Liver (tissue), 9 donors: Measurements from ENCODE around the gene GATA5. TPM values are rescaled to one million over a fixed set of nuclear protein-coding genes. Genes with fewer than 3 reads are reported as not detected.

Source experiments
- DNase-seq: peaks from one replicate; pipeline ENCODE4 v3.0.0-alpha.2; 2017; ENCODE audit warnings: low spot score
- H3K27ac ChIP-seq, 2 donors: one replicate each; pipeline ENCODE4 v1.7.0; 2013; ENCODE audit warnings: inconsistent platforms in 2 of 2, low read length in 2 of 2, control low read depth in 1 of 2, low read depth in 1 of 2, mild to moderate bottlenecking in 1 of 2
- H3K27me3 ChIP-seq, 4 donors: one replicate each; pipeline versions ENCODE4 v1.6.1 to v1.7.0; 2013; ENCODE audit warnings: low read length in 3 of 4, inconsistent platforms in 1 of 4, mild to moderate bottlenecking in 1 of 4, moderate library complexity in 1 of 4; ENCODE audit not compliant: control insufficient read depth in 4 of 4, insufficient read depth in 4 of 4
- H3K36me3 ChIP-seq, 4 donors: one replicate each; pipeline versions ENCODE4 v1.6.1 to v1.7.0; 2013; ENCODE audit warnings: low read length in 3 of 4, mild to moderate bottlenecking in 3 of 4, low read depth in 1 of 4, moderate library complexity in 1 of 4; ENCODE audit not compliant: control insufficient read depth in 4 of 4, insufficient read depth in 3 of 4
- H3K4me1 ChIP-seq, 4 donors: one replicate each; pipeline versions ENCODE4 v1.6.1 to v1.7.0; 2013; ENCODE audit warnings: low read length in 3 of 4, mild to moderate bottlenecking in 3 of 4, moderate library complexity in 1 of 4; ENCODE audit not compliant: control insufficient read depth in 4 of 4, insufficient read depth in 4 of 4
- H3K4me3 ChIP-seq, 3 donors: one replicate each; pipeline versions ENCODE4 v1.6.1 to v1.7.0; 2013; ENCODE audit warnings: low read length in 3 of 3, control low read depth in 1 of 3, low read depth in 1 of 3, mild to moderate bottlenecking in 1 of 3
- H3K9ac ChIP-seq, 2 donors: one replicate each; pipeline ENCODE4 v1.7.0; 2013; ENCODE audit warnings: low read length in 2 of 2, mild to moderate bottlenecking in 2 of 2, moderate library complexity in 2 of 2, control low read depth in 1 of 2, low read depth in 1 of 2
- H3K9me3 ChIP-seq, 4 donors: one replicate each; pipeline versions ENCODE4 v1.6.1 to v1.7.0; 2013; ENCODE audit warnings: low read length in 3 of 4; ENCODE audit not compliant: control insufficient read depth in 4 of 4
- CTCF ChIP-seq: fragments of 150-350 bp; IDR thresholded peaks from 2 replicates; pipeline ENCODE4 v1.5.1; 2017; ENCODE audit warnings: improper control_type of control experiment, low read depth, low read length; ENCODE audit not compliant: missing input control
- EGR1 ChIP-seq, 2 donors: IDR thresholded peaks; 2 replicates each; pipeline ENCODE4 v1.6.1; 2016 to 2018; ENCODE audit warnings: antibody characterized with exemption in 2 of 2, low read depth in 2 of 2
- FOXA2 ChIP-seq: IDR thresholded peaks from 2 replicates; pipeline ENCODE4 v1.6.1; 2016; ENCODE audit warnings: antibody characterized with exemption
- HNF4A ChIP-seq, 2 donors: conservative IDR thresholded peaks; 2 replicates each; pipeline ENCODE4 v1.6.1; 2016; ENCODE audit warnings: antibody characterized with exemption in 2 of 2, mild to moderate bottlenecking in 2 of 2
- HNF4G ChIP-seq: IDR thresholded peaks from 2 replicates; pipeline ENCODE4 v1.6.1; 2016; ENCODE audit warnings: antibody characterized with exemption
- JUND ChIP-seq, 2 donors: IDR thresholded peaks; 2 replicates each; pipeline ENCODE4 v1.6.1; 2016; ENCODE audit warnings: antibody characterized with exemption in 2 of 2
- RAD21 ChIP-seq, 2 donors: IDR thresholded peaks; 2 replicates each; pipeline ENCODE4 v1.6.1; 2016; ENCODE audit warnings: antibody characterized with exemption in 2 of 2, mild to moderate bottlenecking in 2 of 2
- REST ChIP-seq: IDR thresholded peaks from 2 replicates; pipeline ENCODE4 v1.6.1; 2016; ENCODE audit warnings: antibody characterized with exemption, mild to moderate bottlenecking
- RXRA ChIP-seq, 2 donors: IDR thresholded peaks; 2 replicates each; pipeline ENCODE4 v1.6.1; 2017 to 2018; ENCODE audit warnings: antibody characterized with exemption in 2 of 2, mild to moderate bottlenecking in 1 of 2
- SP1 ChIP-seq: IDR thresholded peaks from 2 replicates; pipeline ENCODE4 v1.6.1; 2018; ENCODE audit warnings: antibody characterized with exemption, mild to moderate bottlenecking
- TAF1 ChIP-seq: conservative IDR thresholded peaks from 2 replicates; pipeline ENCODE4 v1.6.1; 2016; ENCODE audit warnings: antibody characterized with exemption, mild to moderate bottlenecking
- ZBTB33 ChIP-seq: IDR thresholded peaks from 2 replicates; pipeline ENCODE4 v1.6.1; 2016; ENCODE audit warnings: antibody characterized with exemption
- WGBS: extraction: QIAGEN DNeasy Blood & Tissue Kit; methylation state at CpG from one replicate; pipeline ENCODE4 v1.1.7; 2013; 5-methylcytosine and 5-hydroxymethylcytosine counted together
- polyA plus RNA-seq, 2 donors: library from polyadenylated mRNA; stranded (reverse) in 1 of 2; unstranded in 1 of 2; fragments of 200-250 nt in 1 of 2; fragments of >200 nt in 1 of 2; fragmentation: Nextera tagmentation in 1 of 2; extraction: Ambion mirVana in 1 of 2; gene quantifications; one replicate each; pipeline versions ENCODE4 v1.2.1 to v1.2.3, GENCODE V29; 2013 to 2015
- total RNA-seq, 2 donors: library from RNA; depleted of rRNA; stranded (reverse); fragments of >200 nt; gene quantifications; one replicate each; pipeline ENCODE4 v1.2.3, GENCODE V29; 2014
- TF ChIP-seq, protein P1 (sequence below): IDR thresholded peaks from 2 replicates; pipeline ENCODE4 v1.6.1; 2016; ENCODE audit warnings: antibody characterized with exemption
- TF ChIP-seq, protein P2 (sequence below): IDR thresholded peaks from 2 replicates; pipeline ENCODE4 v1.6.1; 2016; ENCODE audit warnings: antibody characterized with exemption
- donor health status: healthy.
- donor health status: healthy.
- donor health status: healthy.
- donor health status: healthy.
- donor health status: healthy.

The GATA5 gene
- total and polyA plus RNA-seq, 4 donors, result 0.25 to 6.1 (median 0.34) TPM

- H3K27me3 ChIP-seq, result peaks cover 0 to 5% (median 2%) of the 10 kb centered on the region in 4 donors
- no peak overlapping the region for H3K27ac ChIP-seq
- no peak for DNase-seq
- H3K9ac ChIP-seq, result no peak overlapping the region
- no peaks in the 10 kb centered on the region for H3K36me3 ChIP-seq
- H3K4me3 ChIP-seq, result no peak overlapping the region
- no peaks in the 10 kb centered on the region for H3K9me3 ChIP-seq
- no peaks in the 10 kb centered on the region for H3K4me1 ChIP-seq
- 74% methylated on average over 13 of the region's 13 CpGs for WGBS
- TF ChIP-seq, protein P1, sequence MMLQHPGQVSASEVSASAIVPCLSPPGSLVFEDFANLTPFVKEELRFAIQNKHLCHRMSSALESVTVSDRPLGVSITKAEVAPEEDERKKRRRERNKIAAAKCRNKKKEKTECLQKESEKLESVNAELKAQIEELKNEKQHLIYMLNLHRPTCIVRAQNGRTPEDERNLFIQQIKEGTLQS, result no peak
- no peak for TF ChIP-seq ZBTB33
- TF ChIP-seq, protein P2, sequence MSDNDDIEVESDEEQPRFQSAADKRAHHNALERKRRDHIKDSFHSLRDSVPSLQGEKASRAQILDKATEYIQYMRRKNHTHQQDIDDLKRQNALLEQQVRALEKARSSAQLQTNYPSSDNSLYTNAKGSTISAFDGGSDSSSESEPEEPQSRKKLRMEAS, result no peak
- no peak for TF ChIP-seq EGR1 (IDR thresholded peaks at IDR 0.05; ENCODE audit: low read depth in 2 of 2)
- no peak for TF ChIP-seq RXRA (IDR thresholded peaks at IDR 0.05)
- no peak for TF ChIP-seq TAF1
- no peak for TF ChIP-seq RAD21 (IDR thresholded peaks at IDR 0.05)
- no peak for TF ChIP-seq SP1
- TF ChIP-seq JUND (IDR thresholded peaks at IDR 0.05), result no peak
- no peak for TF ChIP-seq HNF4G
- TF ChIP-seq CTCF, result no peak
- TF ChIP-seq REST, result no peak
- no peak for TF ChIP-seq FOXA2
- no peak for TF ChIP-seq HNF4A (conservative IDR thresholded peaks at IDR 0.05)
Measured at GRCh38 chr20:62519826-62520225, 44.0 kb upstream of the GATA5 start.

DNA sequence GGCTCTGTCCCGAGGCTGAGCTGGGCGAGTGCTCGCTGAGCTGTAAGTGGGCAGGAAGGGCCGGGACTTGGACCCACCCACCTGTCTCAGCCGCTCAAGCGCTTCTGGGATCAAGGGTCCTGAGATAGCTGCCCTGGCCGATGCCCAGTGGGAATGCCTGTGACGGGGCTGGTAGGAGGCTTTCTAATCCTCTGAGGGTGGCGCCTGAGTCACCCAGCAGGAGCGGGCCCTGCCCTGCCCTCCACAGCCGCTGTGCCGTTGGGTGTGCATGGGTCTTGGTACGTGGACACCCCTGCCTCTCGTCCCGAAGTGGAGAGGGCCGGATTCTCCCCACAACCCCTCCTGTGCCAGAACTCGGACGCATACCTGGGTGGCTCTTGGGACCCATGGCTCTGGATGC, 43.1 kb upstream of the GATA5 start:
- Histone ChIP-seq H3K36me3 (no peaks in the 10 kb centered on the region), H3K9me3 (no peaks in the 10 kb centered on the region), H3K27me3 (peaks cover 0 to 6% (median 0%) of the 10 kb centered on the region in 4 donors), H3K27ac (no peak overlapping the region), H3K4me1 (no peaks in the 10 kb centered on the region), H3K4me3 (no peak overlapping the region), H3K9ac (no peak overlapping the region)
- TF ChIP-seq HNF4G (no peak), TAF1 (no peak)
- WGBS, result 79% methylated on average over 18 of the region's 18 CpGs
- no peak for DNase-seq
